Small intestine (tissue), 7 donors: Measurements from ENCODE around the gene USP2. TPM values are rescaled to one million over a fixed set of nuclear protein-coding genes. Genes with fewer than 3 reads are reported as not detected.

Source experiments
- DNase-seq, 2 donors: peaks; one replicate each; pipeline versions ENCODE4 v3.0.0 to v3.0.0-alpha.2; 2013
- FAIRE-seq: peaks from 2 replicates; lab custom pipeline; 2012; peaks lifted over from hg19 to GRCh38; lab: Jason Lieb, UNC
- H3K27ac ChIP-seq, 3 donors: one replicate each; pipeline ENCODE4 v1.5.1; 2013; ENCODE audit warnings: low read length in 2 of 3, mild to moderate bottlenecking in 2 of 3, control low read depth in 1 of 3, inconsistent platforms in 1 of 3, low read depth in 1 of 3, moderate library complexity in 1 of 3
- H3K27me3 ChIP-seq, 3 donors: one replicate each; pipeline ENCODE4 v1.6.1; 2013; ENCODE audit warnings: low read length in 3 of 3, inconsistent platforms in 1 of 3; ENCODE audit not compliant: control insufficient read depth in 3 of 3, insufficient read depth in 3 of 3
- H3K36me3 ChIP-seq, 3 donors: one replicate each; pipeline ENCODE4 v1.6.1; 2013; ENCODE audit warnings: low read length in 3 of 3, inconsistent platforms in 1 of 3, low read depth in 1 of 3, mild to moderate bottlenecking in 1 of 3, moderate library complexity in 1 of 3; ENCODE audit not compliant: control insufficient read depth in 3 of 3, insufficient read depth in 2 of 3
- H3K4me1 ChIP-seq, 3 donors: one replicate each; pipeline ENCODE4 v1.6.1; 2013; ENCODE audit warnings: low read length in 2 of 3, inconsistent platforms in 1 of 3, low read depth in 1 of 3, mild to moderate bottlenecking in 1 of 3, moderate library complexity in 1 of 3; ENCODE audit not compliant: control insufficient read depth in 3 of 3, insufficient read depth in 2 of 3
- H3K4me3 ChIP-seq, 3 donors: one replicate each; pipeline ENCODE4 v1.5.1; 2013; ENCODE audit warnings: low read length in 3 of 3, control low read depth in 1 of 3, inconsistent platforms in 1 of 3, low read depth in 1 of 3, mild to moderate bottlenecking in 1 of 3, moderate library complexity in 1 of 3
- H3K9me3 ChIP-seq, 2 donors: one replicate each; pipeline ENCODE4 v1.6.1; 2013; ENCODE audit warnings: low read depth in 1 of 2, low read length in 1 of 2; ENCODE audit not compliant: control insufficient read depth in 2 of 2, insufficient read depth in 1 of 2
- WGBS, 3 donors: extraction: QIAGEN DNeasy Blood & Tissue Kit; methylation state at CpG; one replicate each; pipeline ENCODE4 v1.1.7; 2013; 5-methylcytosine and 5-hydroxymethylcytosine counted together
- polyA plus RNA-seq, 4 donors: library from polyadenylated mRNA; stranded (reverse) in 3 of 4; unstranded in 1 of 4; fragments of 200-250 nt in 3 of 4; fragments of 120-200 nt in 1 of 4; gene quantifications; one replicate each; pipeline versions ENCODE4 v1.2.1 to v1.2.3, GENCODE V29; 2013
- donor health status: healthy with polysubstance abuse.
- donor health status: control.
- donor health status: control.
- donor health status: Bipolar disorder and iron deficiency.
- donor health status: healthy.

USP2 gene
- polyA plus RNA-seq, 4 donors: 3.9 to 19.5 (median 10.3) TPM

GRCh38 chr11:119416606-119417580 is 35.4 kb upstream of the USP2 start:
- Histone ChIP-seq H3K27me3 (peaks cover 0 to 17% (median 8%) of the 10 kb centered on the region in 3 donors), H3K4me1 (no peaks in the 10 kb centered on the region), H3K9me3 (peaks cover 0 to 5% of the 10 kb centered on the region in 2 donors), H3K36me3 (peaks cover 0 to 18% (median 0%) of the 10 kb centered on the region in 3 donors), H3K27ac (no peak overlapping the region), H3K4me3 (no peak overlapping the region)
- DNase-seq (no peak), FAIRE-seq (no peak)
- 84 to 91% (median 88%) methylated on average over 16 of the region's 16 CpGs for WGBS, 3 donors

- H3K36me3 ChIP-seq: peaks cover 0 to 18% (median 0%) of the 10 kb centered on the region in 3 donors
- 88 to 93% (median 93%) methylated on average over 10 of the region's 10 CpGs for WGBS, 3 donors
- peaks cover 0 to 5% of the 10 kb centered on the region in 2 donors for H3K9me3 ChIP-seq
- H3K4me1 ChIP-seq: no peaks in the 10 kb centered on the region
- FAIRE-seq (no peak), DNase-seq (no peak)
- no peak overlapping the region for H3K27ac ChIP-seq
- peaks cover 0 to 9% (median 6%) of the 10 kb centered on the region in 3 donors for H3K27me3 ChIP-seq
- no peak overlapping the region for H3K4me3 ChIP-seq
Measured at GRCh38 chr11:119415966-119416365, 34.5 kb upstream of the USP2 start.

- Histone ChIP-seq H3K4me3 (no peak overlapping the region), H3K27me3 (peaks cover 0 to 5% (median 3%) of the 10 kb centered on the region in 3 donors), H3K36me3 (peaks cover 0 to 14% (median 0%) of the 10 kb centered on the region in 3 donors), H3K27ac (no peak overlapping the region), H3K9me3 (peaks cover 0 to 5% of the 10 kb centered on the region in 2 donors), H3K4me1 (no peaks in the 10 kb centered on the region)
- DNase-seq (no peak), FAIRE-seq (no peak)
- 92 to 94% (median 93%) methylated on average over 3 of the region's 3 CpGs for WGBS, 3 donors
Measured at GRCh38 chr11:119415517-119415916, 34.0 kb upstream of the USP2 start.

- FAIRE-seq (no peak), DNase-seq (no peak)
- Histone ChIP-seq H3K4me1 (no peaks in the 10 kb centered on the region), H3K27me3 (peaks cover 0 to 3% (median 0%) of the 10 kb centered on the region in 3 donors), H3K4me3 (no peak overlapping the region), H3K9me3 (peaks cover 0 to 5% of the 10 kb centered on the region in 2 donors), H3K27ac (no peak overlapping the region), H3K36me3 (peaks cover 0 to 10% (median 0%) of the 10 kb centered on the region in 3 donors)
Measured at GRCh38 chr11:119414734-119415133, 33.2 kb upstream of the USP2 start.

- no peak overlapping the region for H3K27ac ChIP-seq
- no peaks in the 10 kb centered on the region for H3K4me1 ChIP-seq
- peaks cover 0 to 9% (median 0%) of the 10 kb centered on the region in 3 donors for H3K36me3 ChIP-seq
- FAIRE-seq (no peak), DNase-seq (no peak)
- H3K9me3 ChIP-seq: peaks cover 0 to 5% of the 10 kb centered on the region in 2 donors
- peaks cover 0 to 3% (median 0%) of the 10 kb centered on the region in 3 donors for H3K27me3 ChIP-seq
- WGBS, 3 donors: 79 to 92% (median 89%) methylated on average over 2 of the region's 2 CpGs
- no peak overlapping the region for H3K4me3 ChIP-seq
Measured at GRCh38 chr11:119414321-119414720, 32.8 kb upstream of the USP2 start.

- no peak overlapping the region for H3K27ac ChIP-seq
- H3K36me3 ChIP-seq: no peaks in the 10 kb centered on the region
- no peaks in the 10 kb centered on the region for H3K4me1 ChIP-seq
- H3K4me3 ChIP-seq: no peak overlapping the region
- FAIRE-seq: no peak
- WGBS, 3 donors: 93 to 100% (median 97%) methylated on average over 2 of the region's 2 CpGs
- H3K9me3 ChIP-seq: peaks cover 0 to 5% of the 10 kb centered on the region in 2 donors
- no peak for DNase-seq
- H3K27me3 ChIP-seq: peaks cover 0 to 3% (median 0%) of the 10 kb centered on the region in 3 donors
Measured at GRCh38 chr11:119412072-119412471, 30.6 kb upstream of the USP2 start.

- no peaks in the 10 kb centered on the region for H3K4me1 ChIP-seq
- no peaks in the 10 kb centered on the region for H3K27me3 ChIP-seq
- H3K4me3 ChIP-seq: no peak overlapping the region
- FAIRE-seq (no peak), DNase-seq (no peak)
- H3K9me3 ChIP-seq: peaks cover 0 to 5% of the 10 kb centered on the region in 2 donors
- 82 to 86% (median 82%) methylated on average over 1 of the region's 1 CpG for WGBS, 3 donors
- H3K27ac ChIP-seq: no peak overlapping the region
- no peaks in the 10 kb centered on the region for H3K36me3 ChIP-seq
Measured at GRCh38 chr11:119410501-119410900, 29.0 kb upstream of the USP2 start.

GRCh38 chr11:119409731-119410130 is 28.2 kb upstream of the USP2 start:
- Histone ChIP-seq H3K9me3 (peaks cover 0 to 5% of the 10 kb centered on the region in 2 donors), H3K27me3 (no peaks in the 10 kb centered on the region)
- no peak for FAIRE-seq

More at GRCh38 chr11:119409731-119410130, 28.2 kb upstream of the USP2 start:
- Histone ChIP-seq H3K36me3 (no peaks in the 10 kb centered on the region), H3K4me3 (no peak overlapping the region), H3K27ac (no peak overlapping the region), H3K4me1 (peaks cover 0 to 2% (median 0%) of the 10 kb centered on the region in 3 donors)
- WGBS, 3 donors: 68 to 84% (median 81%) methylated on average over 1 of the region's 1 CpG
- DNase-seq: no peak
